ENCODE measurements around the gene OR10T2.

GRCh38 chr1:158400871-158401270 is 1.6 kb upstream of the OR10T2 start:
- TF ChIP-seq CTCF (conservative IDR thresholded peaks at IDR 0.05) (no peak), EZH2 (IDR thresholded peaks at IDR 0.05; ENCODE audit: low read depth) (no peak)
